IPS DF 6.9 (cell line): Measurements from ENCODE around the gene THSD7B.

Experiments used
- DNase-seq: peaks from one replicate; pipeline ENCODE4 v3.0.0-alpha.2; 2013; ENCODE audit warnings: low read depth, low spot score
- H3K27ac ChIP-seq: one replicate; pipeline ENCODE4 v1.5.1; 2013; ENCODE audit warnings: low read length, control low read depth
- H3K27me3 ChIP-seq: 2 replicates; pipeline ENCODE4 v1.6.1; 2013; ENCODE audit warnings: mild to moderate bottlenecking, low read length; ENCODE audit not compliant: control insufficient read depth, insufficient read depth
- H3K36me3 ChIP-seq: 2 replicates; pipeline ENCODE4 v1.6.1; 2013; ENCODE audit warnings: low read length; ENCODE audit not compliant: control insufficient read depth, insufficient read depth
- H3K4me1 ChIP-seq: 2 replicates; pipeline ENCODE4 v1.6.1; 2013; ENCODE audit warnings: low read length; ENCODE audit not compliant: control insufficient read depth, insufficient read depth
- H3K4me3 ChIP-seq: 2 replicates; pipeline ENCODE4 v1.5.1; 2013; ENCODE audit warnings: mild to moderate bottlenecking, low read length
- H3K9me3 ChIP-seq: 2 replicates; pipeline ENCODE4 v1.6.1; 2013; ENCODE audit warnings: low read length, inconsistent platforms; ENCODE audit not compliant: control insufficient read depth, insufficient read depth
- WGBS: extraction: QIAGEN DNeasy Blood & Tissue Kit; methylation state at CpG from one replicate; pipeline ENCODE4 v1.1.7; 2013; ENCODE audit warnings: mixed read lengths, missing lambda C conversion rate; ENCODE audit not compliant: insufficient read length, insufficient coverage; 5-methylcytosine and 5-hydroxymethylcytosine counted together

Gene THSD7B

DNA sequence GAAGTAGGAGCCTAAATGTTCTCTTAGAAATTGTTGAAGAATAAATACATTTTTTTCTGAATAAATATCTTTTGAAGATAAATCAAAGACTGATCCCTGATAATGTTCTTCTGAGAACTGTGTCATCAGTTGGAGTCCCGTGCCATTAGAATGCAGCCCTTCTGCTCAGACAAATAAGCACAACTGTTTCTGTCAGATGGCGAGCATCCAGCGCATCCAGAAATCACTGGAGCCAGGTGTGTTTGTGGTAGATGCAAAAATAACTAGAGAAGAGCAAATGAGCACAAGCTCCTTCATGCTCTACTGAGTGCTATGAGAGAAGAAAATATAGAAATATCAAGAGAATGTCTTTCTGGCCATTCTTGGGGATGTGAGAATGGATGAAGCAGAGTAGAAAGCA lies 573.7 kb downstream of the THSD7B start:
- WGBS = no CpG with 5 or more reads among the region's 3 CpGs
- H3K4me1 ChIP-seq = no peaks in the 10 kb centered on the region
- H3K36me3 ChIP-seq = no peaks in the 10 kb centered on the region
- H3K9me3 ChIP-seq = no peaks in the 10 kb centered on the region
- DNase-seq = no peak
- H3K27ac ChIP-seq = no peak overlapping the region
- no peaks in the 10 kb centered on the region for H3K27me3 ChIP-seq
- no peak overlapping the region for H3K4me3 ChIP-seq

DNA sequence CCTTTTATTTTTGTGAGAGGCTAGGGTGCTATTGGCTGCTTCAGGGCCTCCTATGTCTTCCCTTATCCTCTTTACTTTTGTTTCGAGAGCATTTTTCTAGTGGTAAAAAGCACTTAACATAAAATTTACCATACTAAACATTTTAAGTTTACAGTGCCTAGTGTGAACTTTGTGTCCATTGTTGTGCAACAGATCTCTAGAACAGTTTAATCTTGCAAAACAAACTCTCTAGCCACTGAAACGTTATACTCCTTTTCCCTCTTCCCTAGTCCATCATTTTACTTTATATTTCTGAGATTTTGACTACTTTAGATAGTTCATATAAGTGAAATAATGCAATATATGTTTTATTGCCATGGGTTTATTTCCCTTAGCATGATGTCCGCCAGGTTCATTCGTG lies 580.6 kb downstream of the THSD7B start:
- H3K27ac ChIP-seq = no peak overlapping the region
- no peak overlapping the region for H3K4me3 ChIP-seq
- H3K27me3 ChIP-seq = no peaks in the 10 kb centered on the region
- no peak for DNase-seq
- no peaks in the 10 kb centered on the region for H3K36me3 ChIP-seq
- H3K4me1 ChIP-seq = no peaks in the 10 kb centered on the region
- H3K9me3 ChIP-seq = no peaks in the 10 kb centered on the region
- no CpG with 5 or more reads among the region's 4 CpGs for WGBS

DNA sequence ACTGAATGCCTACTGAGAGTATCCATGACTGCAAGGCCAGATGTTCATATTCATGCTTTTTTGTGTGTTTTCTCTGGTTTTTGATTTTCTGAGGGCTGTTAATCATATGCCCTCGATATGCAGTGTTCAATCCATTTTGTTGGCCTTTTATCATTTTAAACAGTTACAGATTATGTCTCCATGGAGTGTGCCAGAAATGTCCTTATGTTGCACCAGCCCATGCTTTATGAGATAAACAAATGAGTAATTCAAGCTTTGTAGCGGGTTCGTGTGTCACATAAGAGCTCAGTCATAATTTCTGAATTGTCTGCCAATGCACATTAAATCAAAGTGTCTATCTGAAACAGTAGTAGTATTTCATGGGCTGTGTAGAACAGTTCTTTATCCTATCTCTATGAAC lies 583.0 kb downstream of the THSD7B start:
- DNase-seq = no peak
- no CpG with 5 or more reads among the region's 3 CpGs for WGBS
- Histone ChIP-seq H3K27me3 (no peaks in the 10 kb centered on the region), H3K36me3 (no peaks in the 10 kb centered on the region), H3K4me1 (no peaks in the 10 kb centered on the region), H3K4me3 (no peak overlapping the region), H3K27ac (no peak overlapping the region), H3K9me3 (no peaks in the 10 kb centered on the region)

GRCh38 chr2:137357634-137358033 lies 592.3 kb downstream of the THSD7B start:
- Histone ChIP-seq H3K27ac (no peak overlapping the region), H3K9me3 (no peaks in the 10 kb centered on the region; the same call in 1 of the 2 replicates), H3K4me1 (peaks cover 3% of the 10 kb centered on the region; the same call in 1 of the 2 replicates), H3K36me3 (no peaks in the 10 kb centered on the region), H3K4me3 (no peak overlapping the region), H3K27me3 (no peaks in the 10 kb centered on the region)
- DNase-seq = no peak

GRCh38 chr2:137367361-137367760 lies 602.0 kb downstream of the THSD7B start:
- no peak for DNase-seq
- Histone ChIP-seq H3K4me3 (no peak overlapping the region), H3K9me3 (no peaks in the 10 kb centered on the region), H3K4me1 (no peaks in the 10 kb centered on the region), H3K27ac (no peak overlapping the region), H3K36me3 (no peaks in the 10 kb centered on the region), H3K27me3 (no peaks in the 10 kb centered on the region)
- WGBS = no CpG with 5 or more reads among the region's 1 CpG

DNA sequence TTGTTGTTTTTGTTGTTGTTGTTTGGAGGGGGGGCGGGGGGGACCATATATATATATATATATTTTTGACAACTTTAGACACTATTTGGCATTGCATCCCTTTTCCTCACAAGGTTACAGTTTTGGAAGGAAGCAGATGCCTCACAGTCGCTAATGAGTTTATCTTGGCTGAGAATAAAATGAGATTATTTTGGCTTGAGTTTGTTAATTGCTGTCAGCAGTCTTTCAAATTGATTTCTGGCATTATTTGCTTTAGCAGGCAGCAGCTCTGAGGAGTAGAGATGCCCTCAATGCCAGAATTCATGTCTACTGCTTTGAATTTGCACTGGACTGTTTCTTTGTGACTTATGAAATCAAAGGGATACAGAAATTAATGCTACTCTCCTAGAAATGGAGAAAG lies 603.8 kb downstream of the THSD7B start:
- no peak for DNase-seq
- no peak overlapping the region for H3K4me3 ChIP-seq
- no peak overlapping the region for H3K27ac ChIP-seq
- H3K4me1 ChIP-seq = no peaks in the 10 kb centered on the region
- H3K9me3 ChIP-seq = no peaks in the 10 kb centered on the region
- no peaks in the 10 kb centered on the region for H3K27me3 ChIP-seq
- H3K36me3 ChIP-seq = no peaks in the 10 kb centered on the region
- no CpG with 5 or more reads among the region's 2 CpGs for WGBS

DNA sequence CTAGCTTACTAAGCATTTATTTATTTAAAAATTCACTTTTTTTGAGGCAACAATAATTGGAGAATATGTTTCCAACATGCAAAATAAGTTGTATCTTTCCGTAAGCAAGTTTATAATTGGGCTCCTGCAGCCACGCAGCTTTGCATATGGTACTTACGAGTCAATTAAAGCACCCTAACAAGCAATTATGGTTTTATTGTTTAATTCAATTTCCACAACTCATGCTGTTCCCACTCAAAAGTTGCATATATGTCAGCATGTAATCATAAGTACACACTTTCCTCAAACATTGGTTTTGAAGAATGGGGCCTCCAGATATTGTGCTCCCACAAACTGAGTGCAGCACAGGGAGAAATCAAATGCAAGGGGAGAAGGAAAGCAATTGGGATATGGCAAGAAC lies 613.8 kb downstream of the THSD7B start:
- no peaks in the 10 kb centered on the region for H3K27me3 ChIP-seq
- no peak for DNase-seq
- no peak overlapping the region for H3K4me3 ChIP-seq
- no peak overlapping the region for H3K27ac ChIP-seq
- H3K4me1 ChIP-seq = no peaks in the 10 kb centered on the region
- WGBS = no CpG with 5 or more reads among the region's 3 CpGs
- peaks cover 4% of the 10 kb centered on the region for H3K9me3 ChIP-seq
- no peaks in the 10 kb centered on the region for H3K36me3 ChIP-seq

DNA sequence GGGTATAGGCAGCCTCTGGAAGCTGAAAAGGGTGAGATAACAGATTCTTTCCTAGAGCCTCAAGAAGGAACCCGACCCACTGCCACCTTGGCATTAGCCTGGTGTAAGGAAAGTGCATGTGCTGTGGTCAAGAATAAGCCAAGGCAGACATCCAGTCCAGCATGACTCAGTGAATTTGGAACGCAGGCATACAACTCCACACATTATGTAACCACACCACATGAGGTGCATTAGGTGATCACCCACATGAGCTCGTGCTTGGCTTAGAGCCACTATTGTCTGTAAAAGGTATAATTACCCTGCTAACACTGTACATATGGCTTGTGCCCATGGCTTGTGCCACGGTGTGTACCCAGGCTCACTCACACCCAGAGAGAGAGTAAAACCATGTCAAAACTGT lies 615.3 kb downstream of the THSD7B start:
- Histone ChIP-seq H3K4me1 (no peaks in the 10 kb centered on the region), H3K4me3 (no peak overlapping the region), H3K9me3 (peaks cover 4% of the 10 kb centered on the region), H3K27me3 (no peaks in the 10 kb centered on the region), H3K27ac (no peak overlapping the region), H3K36me3 (no peaks in the 10 kb centered on the region)
- no peak for DNase-seq
- whole genome bisulfite sequencing = no CpG with 5 or more reads among the region's 4 CpGs

- H3K4me1 ChIP-seq = no peaks in the 10 kb centered on the region
- H3K27ac ChIP-seq = no peak overlapping the region
- H3K4me3 ChIP-seq = no peak overlapping the region
- H3K9me3 ChIP-seq = peaks cover 4% of the 10 kb centered on the region
- no CpG with 5 or more reads among the region's 8 CpGs for WGBS
- H3K36me3 ChIP-seq = no peaks in the 10 kb centered on the region
- DNase-seq = no peak
- no peaks in the 10 kb centered on the region for H3K27me3 ChIP-seq
These were observed 616.4 kb downstream of the THSD7B start for GRCh38 chr2:137381731-137382130.

DNA sequence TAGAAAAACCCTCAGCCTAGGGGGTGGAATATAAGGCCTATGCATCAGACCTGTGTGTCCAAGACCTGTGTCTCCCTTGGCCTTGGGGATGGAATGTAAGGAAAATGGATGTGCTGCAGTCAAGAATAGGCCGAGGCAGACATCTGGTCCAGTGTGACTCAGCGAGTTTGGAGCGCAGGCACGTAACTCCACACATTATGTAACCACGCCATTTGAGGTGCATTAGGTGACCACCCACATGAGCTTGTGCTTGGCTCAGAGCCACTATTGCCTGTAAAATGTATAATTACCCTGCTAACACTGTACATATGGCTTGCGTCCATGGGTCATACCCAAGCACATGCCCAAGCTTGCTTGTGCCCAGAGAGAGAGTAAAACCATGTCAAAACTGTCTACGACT lies 618.0 kb downstream of the THSD7B start:
- H3K27me3 ChIP-seq = no peaks in the 10 kb centered on the region
- peak; percentile 22 for DNase-seq
- no peaks in the 10 kb centered on the region for H3K4me1 ChIP-seq
- peaks cover 4% of the 10 kb centered on the region for H3K9me3 ChIP-seq
- no CpG with 5 or more reads among the region's 7 CpGs for WGBS
- H3K27ac ChIP-seq = no peak overlapping the region
- H3K36me3 ChIP-seq = no peaks in the 10 kb centered on the region
- no peak overlapping the region for H3K4me3 ChIP-seq

DNA sequence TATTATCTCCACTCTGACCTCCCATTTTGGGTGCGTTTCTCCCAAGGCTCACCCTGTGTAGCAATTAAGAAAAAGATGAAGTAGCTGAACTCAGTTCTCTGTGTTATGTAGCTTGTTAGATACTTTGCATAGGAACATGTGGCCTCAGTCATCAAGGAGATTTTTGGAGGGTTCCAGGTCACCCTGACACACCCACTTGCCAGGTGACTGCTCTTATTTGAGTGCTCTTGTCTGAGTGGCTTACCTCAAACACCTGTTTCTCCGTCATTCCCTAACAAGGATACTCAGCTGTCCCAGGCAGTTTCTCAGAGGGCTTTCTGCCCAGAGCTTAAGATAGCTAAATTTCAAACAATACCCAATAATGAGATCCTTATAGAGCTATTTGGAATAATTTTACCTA lies 621.7 kb downstream of the THSD7B start:
- H3K27ac ChIP-seq = no peak overlapping the region
- no CpG with 5 or more reads among the region's 2 CpGs for WGBS
- no peaks in the 10 kb centered on the region for H3K27me3 ChIP-seq
- no peak for DNase-seq
- H3K4me1 ChIP-seq = no peaks in the 10 kb centered on the region
- no peaks in the 10 kb centered on the region for H3K36me3 ChIP-seq
- H3K9me3 ChIP-seq = peaks cover 4% of the 10 kb centered on the region
- H3K4me3 ChIP-seq = no peak overlapping the region
